ENCODE measurements around the gene NBR1.

The NBR1 gene

GRCh38 chr17:43211123-43211479, 40.1 kb downstream of the NBR1 start:
- Histone ChIP-seq H3K27me3 (ENCODE audit: insufficient read depth, poor library complexity, severe bottlenecking) (no peaks in the 10 kb centered on the region), H3K4me3 (replicated peaks; ENCODE audit: insufficient read depth, low read length) (no peak overlapping the region), H3K27ac (replicated peaks) (peak overlapping the region; percentile 61)
- DNase-seq (ENCODE audit: low read depth in 1 of 2, low spot score in 1 of 2) = no peak
- no peak for TF ChIP-seq GABPA (IDR thresholded peaks at IDR 0.05; ENCODE audit: low read depth)
- no peak for TF ChIP-seq CTCF (IDR thresholded peaks at IDR 0.05; ENCODE audit: insufficient read depth, low read length)
- no peak for TF ChIP-seq POLR2AphosphoS5 (IDR thresholded peaks at IDR 0.05; ENCODE audit: low read depth)
- no peak for TF ChIP-seq SPI1 (IDR thresholded peaks at IDR 0.05; ENCODE audit: borderline replicate concordance, low read depth)
- no peak for TF ChIP-seq REST (IDR thresholded peaks at IDR 0.05; ENCODE audit: insufficient replicate concordance, low read depth)

- peak in 1 of 2 experiments; percentile 47 for DNase-seq (ENCODE audit: low read depth in 1 of 2, low spot score in 1 of 2)
- Histone ChIP-seq H3K27me3 (ENCODE audit: insufficient read depth, poor library complexity, severe bottlenecking) (no peaks in the 10 kb centered on the region), H3K4me3 (replicated peaks; ENCODE audit: insufficient read depth, low read length) (no peak within 1 kb of the TSS)
These were observed 40.7 kb downstream of the NBR1 start, which contains the start of gene TMEM106A for GRCh38 chr17:43211480-43212402. TMEM106A (plus strand) TSS chr17:43211875; CDS start chr17:43213042, 1,167 bp downstream.

More at GRCh38 chr17:43211480-43212402, 40.7 kb downstream of the NBR1 start, which contains the start of gene TMEM106A:
- TF ChIP-seq SPI1 (IDR thresholded peaks at IDR 0.05; ENCODE audit: borderline replicate concordance, low read depth) = no peak
- no peak for TF ChIP-seq REST (IDR thresholded peaks at IDR 0.05; ENCODE audit: insufficient replicate concordance, low read depth)
- no peak; the same call in 1 of the 2 replicates for TF ChIP-seq POLR2AphosphoS5 (IDR thresholded peaks at IDR 0.05; ENCODE audit: low read depth)
- TF ChIP-seq CTCF (IDR thresholded peaks at IDR 0.05; ENCODE audit: insufficient read depth, low read length) = no peak
- TF ChIP-seq GABPA (IDR thresholded peaks at IDR 0.05; ENCODE audit: low read depth) = no peak
- peak within 1 kb of the TSS; percentile 61 for H3K27ac ChIP-seq (replicated peaks)

Measured in HL-60 (cell line).